Measurements from ENCODE around the gene STIL. TPM values are rescaled to one million over a fixed set of nuclear protein-coding genes. Genes with fewer than 3 reads are reported as not detected.
A peak's percentile ranks its signal among the peaks of the same experiment; 100 is the strongest.
"Not testable (repeated sequence)": the region's sequence is repeated elsewhere in the genome, so short reads cannot be mapped to it uniquely, and the experiment has no call there.

The STIL gene
- total RNA-seq, 1 donor from 2014 or later = 1.8 TPM

DNA sequence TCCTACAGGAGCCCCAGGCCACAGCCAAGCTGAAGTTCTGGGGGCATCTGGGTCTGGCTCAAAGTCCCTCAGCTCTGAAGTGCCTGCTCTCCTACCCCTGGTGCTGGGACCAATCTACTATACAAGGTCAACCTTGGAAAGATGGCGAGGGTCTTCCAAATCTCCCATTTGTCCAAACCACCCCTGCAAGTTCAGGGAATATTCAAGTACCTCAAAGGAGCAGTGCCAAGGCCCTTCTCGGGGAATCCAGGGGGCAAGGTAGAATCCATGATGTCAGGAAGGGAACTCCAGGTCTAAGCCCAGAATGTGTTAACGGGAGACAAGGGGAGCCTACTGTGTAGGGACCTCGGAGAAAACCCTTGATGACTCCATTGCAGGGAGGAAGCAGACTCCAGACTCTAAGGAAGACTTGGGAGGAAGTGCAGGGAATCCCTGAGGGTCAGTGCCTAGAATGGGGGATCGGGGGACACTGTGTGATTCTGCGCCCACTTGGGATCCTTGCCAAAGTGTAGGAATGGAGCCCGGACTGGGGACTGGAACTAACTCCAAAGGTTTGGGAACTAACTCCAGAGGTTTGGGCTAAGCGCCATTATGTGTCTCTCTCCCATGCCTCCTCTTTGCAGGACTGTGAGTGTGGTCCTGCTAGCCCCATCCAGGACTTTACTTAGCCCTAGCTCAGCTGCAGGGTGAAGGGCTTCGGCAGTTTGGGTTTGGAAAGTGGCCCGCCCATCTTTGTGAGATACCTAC, 90.6 kb downstream of the STIL start:
- peak; percentile 80 for DNase-seq (ENCODE audit: low spot score)

DNA sequence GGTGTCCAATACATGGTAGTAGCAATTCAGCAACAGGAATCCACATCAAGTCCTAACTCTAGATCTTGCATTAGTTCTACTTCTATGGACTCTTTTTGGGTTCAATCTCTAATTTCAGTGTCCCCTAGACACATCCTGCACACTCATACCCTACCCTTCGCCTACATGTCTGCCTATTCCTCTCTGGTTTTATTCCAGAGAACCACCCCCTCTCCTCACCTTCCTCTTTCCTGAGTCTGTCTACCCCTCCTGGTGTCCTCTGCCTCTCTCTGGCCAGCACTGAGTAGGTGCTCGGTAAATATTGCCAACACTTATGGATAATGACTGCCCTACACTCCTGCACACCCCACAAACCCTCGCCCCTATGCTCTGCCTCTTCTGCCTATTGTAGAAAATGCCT, 91.5 kb downstream of the STIL start:
- DNase-seq (ENCODE audit: low spot score) = peak; percentile 43

DNA sequence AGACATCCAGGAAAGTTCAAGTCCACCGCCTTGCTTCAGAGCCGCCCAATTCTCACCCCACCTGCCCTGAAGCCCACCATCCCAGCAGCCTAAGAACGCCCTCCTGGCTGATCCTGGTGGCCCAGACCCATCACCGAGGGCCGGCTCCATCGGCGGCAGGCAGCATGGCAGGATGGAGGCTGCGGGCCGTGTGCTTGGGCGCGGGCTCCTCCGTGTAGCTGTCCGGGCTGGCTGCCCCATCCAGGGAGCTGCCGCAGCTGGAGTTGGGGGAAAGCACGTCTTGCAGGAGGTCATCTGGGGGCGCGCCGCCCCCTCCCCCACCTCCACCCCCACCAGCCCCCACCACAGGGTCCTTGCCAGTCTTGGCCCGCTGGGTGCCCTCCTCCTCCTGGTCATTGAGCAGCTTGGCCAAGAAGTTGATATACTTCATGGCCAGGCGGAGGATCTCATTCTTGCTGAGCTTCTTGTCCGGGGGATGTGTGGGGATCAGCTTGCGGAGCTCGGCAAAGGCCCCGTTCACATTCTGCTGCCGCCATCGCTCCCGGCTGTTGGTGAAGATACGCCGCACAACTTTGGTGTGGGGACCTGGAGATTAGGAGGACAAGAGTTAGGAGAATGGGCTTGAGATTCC, 94.2 kb downstream of the STIL start:
- peak; percentile 80 for DNase-seq (ENCODE audit: low spot score)

DNA sequence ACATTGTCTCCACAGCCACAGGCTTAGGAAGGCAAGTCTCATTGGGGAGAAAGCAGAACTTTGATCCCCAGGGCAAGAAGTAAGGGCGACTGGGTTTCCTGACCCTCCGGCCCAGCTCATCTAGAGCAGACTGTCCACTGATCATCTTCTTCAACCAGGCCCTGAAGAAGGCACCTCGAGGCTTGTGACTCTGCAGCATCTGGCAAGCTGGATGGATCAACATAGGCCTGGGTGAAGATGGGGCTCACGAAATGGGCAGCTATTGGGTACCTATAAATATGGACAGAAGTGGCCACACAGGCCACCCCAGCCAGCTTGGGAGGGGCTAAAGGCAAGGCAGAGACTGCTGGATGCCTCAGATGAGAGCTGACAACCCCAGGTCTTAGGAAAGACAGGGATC, 94.9 kb downstream of the STIL start:
- DNase-seq (ENCODE audit: low spot score) = no peak

DNA sequence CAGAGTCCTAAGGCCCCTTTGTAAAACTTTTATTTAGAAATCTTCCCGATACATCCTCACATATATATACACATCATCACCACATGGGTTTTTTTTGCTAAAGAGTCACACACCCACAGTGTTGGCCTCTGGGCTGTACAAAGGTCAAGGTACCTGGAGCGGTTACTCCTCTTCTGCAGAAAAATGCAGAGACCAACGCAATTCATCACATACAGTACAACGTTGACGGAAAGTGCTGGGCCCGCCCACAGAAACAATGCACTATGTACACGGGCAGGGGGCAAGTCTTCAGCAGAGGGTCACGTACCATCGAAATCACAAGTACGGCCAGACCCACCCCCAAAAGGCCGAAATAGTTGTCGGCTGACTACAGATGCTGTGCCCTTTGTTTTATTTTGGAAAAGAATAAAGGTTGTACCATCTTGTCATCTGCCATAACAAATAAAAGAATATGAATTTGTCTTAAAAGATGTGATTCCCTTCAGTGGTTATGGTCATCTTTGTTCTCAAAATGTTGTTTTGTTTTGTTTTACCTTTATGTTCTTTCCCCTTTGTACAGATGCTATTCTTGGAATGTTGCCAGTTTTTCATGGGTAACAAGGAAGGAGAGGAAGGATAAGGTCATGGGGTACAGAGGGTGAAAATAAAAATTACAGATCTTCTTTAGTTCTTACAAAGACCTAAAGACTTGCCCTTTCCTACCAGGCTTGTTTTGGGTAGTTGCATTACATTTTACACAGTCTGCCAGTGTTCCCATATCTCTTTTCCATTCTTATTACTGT, 97.5 kb downstream of the STIL start:
- no peak for DNase-seq (ENCODE audit: low spot score)

DNA sequence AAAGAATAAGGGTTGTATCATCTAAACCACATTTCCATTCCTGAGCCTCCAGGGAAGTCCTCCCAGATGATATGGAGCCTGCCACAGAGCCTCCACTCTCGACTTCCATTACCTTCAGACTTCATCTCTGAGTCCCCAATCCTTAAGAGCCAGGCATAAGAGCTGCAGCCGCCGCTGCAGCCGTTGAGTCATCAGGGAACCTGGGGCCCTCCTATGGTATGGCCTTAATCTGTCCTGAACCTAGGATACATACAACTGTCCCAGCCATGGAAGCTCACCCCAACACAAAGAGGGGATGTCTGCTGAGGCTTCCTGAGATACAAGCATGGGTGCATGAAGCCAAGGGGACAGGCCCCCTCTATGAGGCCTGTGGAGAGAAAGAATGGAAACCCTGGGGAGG, 98.2 kb downstream of the STIL start:
- DNase-seq (ENCODE audit: low spot score) = no peak

DNA sequence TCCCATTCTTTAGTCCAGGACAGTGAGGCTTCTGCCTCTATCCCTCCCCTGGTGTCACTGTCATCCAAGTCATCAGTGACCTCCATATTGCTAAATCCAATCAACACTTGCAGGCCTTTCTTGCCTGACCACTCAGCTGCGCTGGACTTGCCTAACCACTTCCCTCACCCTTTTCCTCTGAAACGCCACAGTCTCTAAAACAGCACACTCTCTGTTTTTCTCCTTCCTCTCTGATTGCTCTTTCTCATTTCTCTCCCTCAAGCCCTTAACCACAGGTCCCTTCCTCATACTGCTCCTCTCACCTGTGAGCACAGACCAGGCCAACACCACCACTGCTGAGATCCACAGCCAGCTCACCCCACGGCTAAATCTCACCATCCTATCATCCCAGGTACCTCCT, 99.4 kb downstream of the STIL start:
- no peak for DNase-seq (ENCODE audit: low spot score)

DNA sequence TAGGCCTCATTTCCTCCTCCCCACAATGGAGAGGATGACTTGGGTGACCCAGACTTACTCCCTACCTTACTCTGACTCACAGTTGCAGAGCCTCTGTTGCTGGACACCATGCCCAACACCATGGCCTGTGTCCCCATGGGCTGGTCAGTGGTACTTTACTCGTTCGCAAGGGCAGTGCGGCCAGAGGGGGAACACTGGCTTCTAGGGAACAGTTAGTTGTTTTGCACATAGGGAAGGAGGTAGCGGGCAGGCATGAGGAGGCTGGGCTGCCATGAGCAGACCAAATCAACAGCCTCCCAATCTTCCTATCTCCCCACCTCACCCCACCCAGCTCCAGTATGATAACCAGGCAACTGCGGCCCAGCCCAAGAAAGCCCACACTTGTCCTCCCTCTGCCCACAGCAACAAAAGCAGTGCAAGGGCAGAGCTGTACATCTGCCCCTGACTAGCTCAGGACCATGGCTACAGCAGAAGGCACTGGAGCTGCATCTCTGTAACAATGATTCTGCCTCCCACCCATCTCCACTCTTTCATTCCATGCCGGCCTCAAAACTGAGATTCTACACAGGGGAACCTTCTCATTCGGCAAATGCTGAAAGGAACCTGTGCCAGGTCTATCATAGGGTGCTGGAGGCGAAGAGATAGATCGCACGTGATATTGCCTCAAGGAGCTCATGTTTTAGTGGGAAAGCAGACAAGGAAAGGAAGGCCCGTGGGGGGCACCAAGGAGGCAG, 100.5 kb downstream of the STIL start:
- DNase-seq (ENCODE audit: low spot score) = no peak

DNA sequence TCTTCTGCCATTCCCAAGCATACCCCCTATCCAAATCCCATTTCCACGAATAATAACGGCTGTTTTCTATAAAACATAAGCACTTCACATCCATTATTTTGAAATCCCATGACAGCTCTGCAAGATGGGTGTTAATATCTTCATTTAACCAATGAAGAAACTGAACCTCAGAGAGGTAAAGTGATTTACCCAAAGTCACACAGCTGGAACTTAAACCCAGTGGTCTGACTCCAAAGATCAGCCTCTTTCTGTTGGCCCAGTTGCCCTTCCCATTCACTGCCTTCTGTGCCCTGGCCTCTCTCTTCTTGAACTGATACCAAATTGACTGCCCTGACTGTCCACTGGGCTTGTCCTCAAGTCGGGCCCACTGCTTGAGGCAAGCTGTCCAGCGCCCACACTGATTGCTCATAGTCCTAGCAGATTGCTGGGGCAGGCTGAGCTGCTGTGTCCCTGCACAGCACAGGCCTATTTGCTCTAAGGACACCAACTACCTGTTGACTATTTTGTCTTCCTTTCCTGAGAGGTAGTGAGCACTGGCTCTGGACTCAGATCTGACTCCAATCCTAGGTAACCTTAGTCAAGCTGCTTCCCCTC, 101.2 kb downstream of the STIL start:
- no peak for DNase-seq (ENCODE audit: low spot score)

DNA sequence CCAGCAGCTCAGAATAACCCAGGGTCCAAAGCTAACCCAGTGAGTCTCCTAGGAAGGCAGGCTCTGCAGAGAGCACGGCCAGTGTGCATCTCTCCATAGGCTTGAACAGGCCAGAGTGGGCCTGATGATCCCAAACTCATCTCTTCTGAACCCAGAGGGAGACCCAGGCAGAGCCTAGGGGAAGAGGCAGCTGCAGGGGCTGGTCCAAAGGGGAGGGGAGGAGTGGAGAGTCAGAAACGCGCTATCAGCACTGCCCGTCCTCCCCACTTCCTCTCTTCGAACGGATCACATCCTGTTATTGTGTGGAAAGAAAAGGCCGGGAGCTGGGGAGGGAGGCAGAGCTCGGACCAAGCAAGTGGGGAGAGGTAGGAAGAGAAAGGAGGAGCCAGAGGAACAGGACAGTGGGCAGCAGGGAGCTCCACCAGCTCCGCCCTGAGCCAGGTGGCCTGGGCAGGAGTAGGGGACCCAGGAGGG, 102.1 kb downstream of the STIL start:
- DNase-seq (ENCODE audit: low spot score) = no peak

DNA sequence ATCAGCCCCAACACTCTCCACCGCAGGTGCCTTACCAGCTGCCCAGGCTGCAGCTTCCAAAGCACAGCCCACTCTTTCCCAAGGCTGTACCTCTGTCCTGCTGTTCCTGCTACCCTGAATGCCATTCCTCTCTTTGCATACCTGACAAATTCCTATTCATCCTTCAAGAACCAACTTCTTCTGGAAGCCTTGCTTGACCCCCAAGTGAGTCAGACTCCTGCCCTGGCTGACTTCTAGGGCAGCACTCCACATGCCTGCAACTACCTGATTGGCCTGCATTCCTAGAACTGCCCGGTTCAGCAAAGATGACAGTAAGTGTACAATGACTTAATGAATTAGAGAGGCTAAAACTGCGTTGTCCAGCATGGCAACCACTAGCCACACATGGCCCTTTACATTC, 103.3 kb downstream of the STIL start:
- no peak for DNase-seq (ENCODE audit: low spot score)

DNA sequence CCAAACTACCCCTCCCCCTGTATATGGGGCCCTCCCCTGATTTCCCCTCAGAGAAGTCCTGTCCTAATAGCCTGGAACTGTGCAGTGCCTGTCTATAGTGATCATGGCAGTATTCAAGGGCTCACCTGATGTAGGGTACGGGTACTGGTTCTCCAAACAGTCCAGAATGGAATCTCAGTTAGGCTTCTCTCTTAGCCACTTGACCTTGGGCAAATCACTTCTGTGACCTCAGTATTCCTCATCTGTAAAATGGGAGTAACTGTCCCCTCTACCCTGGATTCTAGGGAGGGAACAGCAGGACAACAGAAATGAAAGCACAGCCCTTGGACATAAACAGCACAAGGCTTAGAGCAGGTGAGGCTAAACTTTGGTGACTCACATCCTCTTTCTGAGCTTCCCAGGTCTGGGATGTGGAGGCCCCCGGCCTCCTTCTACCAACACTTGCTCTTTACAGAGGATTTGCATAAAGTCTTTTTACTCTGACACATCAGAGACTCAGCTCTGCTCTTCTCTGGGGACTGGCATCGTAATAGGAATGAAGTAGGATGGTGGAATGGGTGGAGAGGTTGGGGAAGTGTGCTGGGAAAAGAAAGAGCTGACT, 104.1 kb downstream of the STIL start:
- DNase-seq (ENCODE audit: low spot score) = no peak

DNA sequence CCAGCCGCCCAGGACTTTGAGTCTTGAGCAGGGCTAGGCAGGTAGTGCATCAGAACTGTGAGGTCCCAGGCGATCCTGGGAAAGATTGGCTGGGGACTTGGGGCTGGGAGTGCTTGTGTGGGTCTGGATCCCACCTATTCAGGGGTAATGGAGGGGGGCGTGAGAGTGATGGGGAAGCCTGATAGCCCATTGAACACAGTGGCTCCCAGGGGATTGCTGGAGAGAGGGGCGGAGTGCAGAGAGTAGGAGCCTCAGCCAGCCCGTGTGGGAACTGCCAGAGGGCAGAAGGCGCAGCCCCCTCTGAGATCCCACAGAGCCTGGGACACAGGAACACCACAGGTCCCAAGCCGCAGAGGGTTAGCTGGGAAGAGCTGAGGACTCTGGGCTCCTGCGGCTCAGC, 104.9 kb downstream of the STIL start:
- no peak for DNase-seq (ENCODE audit: low spot score)

DNA sequence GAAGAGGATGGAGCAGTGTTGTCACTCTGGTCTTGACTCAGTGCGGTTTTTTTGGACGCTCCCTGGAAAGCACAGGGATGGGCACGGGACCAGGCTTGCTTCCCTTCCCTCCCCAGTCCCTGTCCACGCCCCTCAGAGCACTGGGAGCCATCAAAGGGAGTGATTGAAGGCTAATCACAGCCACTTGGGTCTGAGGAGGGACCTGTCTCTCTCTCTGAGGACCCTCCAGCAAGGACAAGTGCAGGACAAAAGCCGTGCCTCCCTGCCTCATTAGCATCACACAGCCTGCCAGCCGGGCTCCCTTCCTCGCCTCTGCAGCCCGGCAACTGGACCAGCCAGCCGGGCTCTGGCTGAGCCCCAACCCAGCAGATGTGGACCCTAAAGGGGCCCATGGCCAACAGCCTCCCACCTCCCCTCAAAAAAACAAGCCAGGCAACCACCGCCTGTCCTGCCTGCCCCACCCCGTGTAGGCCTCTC, 105.5 kb downstream of the STIL start:
- no peak for DNase-seq (ENCODE audit: low spot score)

DNA sequence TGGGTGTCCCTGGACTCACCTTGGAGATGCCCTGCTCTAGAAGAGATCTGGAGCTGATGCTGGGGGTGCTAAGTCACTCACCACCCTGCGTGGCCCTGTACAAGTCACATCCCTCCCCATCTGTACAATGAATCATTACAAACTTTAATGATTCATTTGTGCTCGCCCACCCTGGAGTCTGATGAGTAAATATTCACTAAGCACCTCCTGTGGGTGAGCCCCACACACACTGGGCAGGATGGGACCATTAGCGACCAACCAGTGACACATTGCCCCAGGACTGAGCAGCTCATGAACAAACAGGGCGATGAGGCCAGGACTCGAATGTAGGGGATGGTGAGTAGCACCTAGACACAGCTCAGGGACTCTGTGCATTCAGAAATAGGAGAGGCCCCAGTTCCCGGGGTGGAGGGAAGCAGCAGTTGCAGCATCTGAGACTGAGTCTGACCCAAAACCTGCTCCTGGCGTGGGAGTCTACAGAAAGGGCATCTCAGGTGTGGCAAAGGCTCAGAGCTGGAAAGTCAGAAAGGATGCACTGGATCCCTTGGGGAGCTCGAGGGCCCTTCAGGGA, 106.1 kb downstream of the STIL start:
- no peak for DNase-seq (ENCODE audit: low spot score)

DNA sequence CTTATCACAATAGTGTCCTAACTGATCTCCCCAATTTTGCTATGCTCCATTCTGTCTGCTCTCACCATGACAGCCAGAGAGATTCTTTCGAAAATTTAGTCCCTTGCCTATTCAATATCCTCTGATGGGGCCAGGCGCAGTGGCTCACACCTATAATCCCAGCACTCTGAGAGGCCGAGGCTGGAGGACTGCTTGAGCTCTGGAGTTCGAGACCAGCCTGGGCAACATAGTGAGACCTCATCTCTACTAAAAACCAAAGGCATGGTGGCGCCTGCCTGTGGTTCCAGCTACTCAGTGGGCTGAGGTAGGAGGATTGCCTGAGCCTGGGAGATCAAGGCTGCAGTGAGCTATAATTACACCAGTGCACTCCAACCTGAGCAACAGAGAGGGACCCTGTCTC, 108.0 kb downstream of the STIL start:
- DNase-seq (ENCODE audit: low spot score) = no peak

DNA sequence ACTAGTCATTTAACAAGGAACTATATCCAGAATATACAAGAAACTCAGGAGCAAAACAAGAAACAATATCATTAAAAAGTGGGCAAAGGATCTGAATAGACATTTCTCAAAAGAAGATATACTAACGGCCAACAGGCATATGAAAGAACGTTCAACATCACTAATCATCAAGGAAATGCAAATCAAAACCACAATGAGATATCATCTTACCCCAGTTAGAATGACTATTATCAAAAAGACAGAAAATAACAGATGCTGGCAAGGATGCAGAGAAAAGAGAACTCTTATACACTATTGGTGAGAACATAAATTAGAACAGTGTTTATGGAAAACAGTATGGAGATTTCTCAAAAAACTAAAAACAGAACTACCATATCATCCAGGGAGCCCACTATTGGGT, 110.4 kb downstream of the STIL start:
- not testable (repeated sequence) for DNase-seq (ENCODE audit: low spot score)

DNA sequence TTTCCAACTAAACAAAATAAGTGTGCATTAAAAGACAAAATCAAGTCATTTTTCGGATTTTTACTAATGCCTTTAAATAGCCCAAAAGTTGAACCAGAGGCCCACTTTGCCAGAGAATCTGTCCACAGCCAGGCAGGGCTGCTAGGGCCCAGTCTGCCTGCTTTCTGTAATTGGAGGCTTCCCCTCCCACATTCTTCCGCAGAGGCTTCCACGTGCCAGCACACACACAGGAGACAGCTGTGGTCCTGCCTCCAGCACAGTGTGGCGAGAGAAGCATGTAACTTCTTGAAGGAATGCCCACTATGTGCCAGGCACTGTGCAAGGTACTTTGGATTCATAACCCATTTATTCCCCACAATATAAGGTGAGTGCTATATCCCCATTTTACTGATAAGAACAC, 112.8 kb downstream of the STIL start:
- DNase-seq (ENCODE audit: low spot score) = no peak

Data from mesenteric fat pad (tissue), 1 donor.